ENCODE results near the gene NRXN2.

DNA sequence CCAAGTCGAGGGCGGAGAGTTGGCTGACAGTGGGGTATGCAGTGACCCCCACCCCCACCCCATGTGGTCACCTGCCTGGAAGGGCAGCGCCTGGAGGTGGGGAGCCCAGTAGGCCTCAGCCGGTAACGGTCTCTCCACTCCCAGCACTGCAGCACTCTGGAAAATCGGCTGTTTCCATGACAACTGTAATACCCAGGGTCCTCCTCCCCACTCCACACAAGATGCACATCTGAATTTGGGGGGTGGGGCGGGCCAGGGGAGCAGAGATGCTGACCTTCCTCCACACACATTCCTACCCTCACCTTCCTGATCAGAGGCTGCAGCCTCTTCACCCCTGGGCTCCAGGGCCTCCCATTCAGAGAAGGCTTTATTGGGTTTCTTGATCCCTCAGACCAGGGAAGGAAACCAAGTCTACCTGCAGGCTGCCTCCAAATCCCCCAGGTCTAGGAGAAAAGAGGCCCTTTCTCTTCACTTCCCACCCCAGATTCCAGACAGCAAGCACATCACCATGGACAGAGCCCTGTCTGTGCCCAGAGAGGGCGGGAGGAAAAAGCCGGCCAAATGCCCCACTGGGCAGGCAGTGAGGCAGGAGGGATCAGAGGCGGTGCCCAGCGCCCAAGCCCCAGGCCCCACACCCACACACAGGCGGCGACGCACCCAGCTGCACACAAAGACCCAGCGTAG is 85.5 kb downstream of the NRXN2 start:
- TF ChIP-seq TAF1 (IDR thresholded peaks at IDR 0.05; ENCODE audit: borderline replicate concordance, low read depth, low read length) (no peak), EP300 (IDR thresholded peaks at IDR 0.05; ENCODE audit: borderline replicate concordance in 1 of 2, control insufficient read depth in 1 of 2, low read depth in 2 of 2, low read length in 2 of 2) (no peak), SRF (IDR thresholded peaks at IDR 0.05; ENCODE audit: low read depth in 2 of 2, low read length in 2 of 2) (no peak), POLR2AphosphoS5 (IDR thresholded peaks at IDR 0.05; ENCODE audit: low read length) (no peak), BCL11A (IDR thresholded peaks at IDR 0.05; ENCODE audit: low read depth, low read length) (no peak), FOXK2 (IDR thresholded peaks at IDR 0.05) (no peak), GABPA (IDR thresholded peaks at IDR 0.05; ENCODE audit: low read depth) (no peak), CBX5 (IDR thresholded peaks at IDR 0.05; ENCODE audit: low read depth) (no peak), ZNF274 (IDR thresholded peaks at IDR 0.05; ENCODE audit: insufficient read depth, insufficient read length) (no peak)
- TF ChIP-seq, protein P1, sequence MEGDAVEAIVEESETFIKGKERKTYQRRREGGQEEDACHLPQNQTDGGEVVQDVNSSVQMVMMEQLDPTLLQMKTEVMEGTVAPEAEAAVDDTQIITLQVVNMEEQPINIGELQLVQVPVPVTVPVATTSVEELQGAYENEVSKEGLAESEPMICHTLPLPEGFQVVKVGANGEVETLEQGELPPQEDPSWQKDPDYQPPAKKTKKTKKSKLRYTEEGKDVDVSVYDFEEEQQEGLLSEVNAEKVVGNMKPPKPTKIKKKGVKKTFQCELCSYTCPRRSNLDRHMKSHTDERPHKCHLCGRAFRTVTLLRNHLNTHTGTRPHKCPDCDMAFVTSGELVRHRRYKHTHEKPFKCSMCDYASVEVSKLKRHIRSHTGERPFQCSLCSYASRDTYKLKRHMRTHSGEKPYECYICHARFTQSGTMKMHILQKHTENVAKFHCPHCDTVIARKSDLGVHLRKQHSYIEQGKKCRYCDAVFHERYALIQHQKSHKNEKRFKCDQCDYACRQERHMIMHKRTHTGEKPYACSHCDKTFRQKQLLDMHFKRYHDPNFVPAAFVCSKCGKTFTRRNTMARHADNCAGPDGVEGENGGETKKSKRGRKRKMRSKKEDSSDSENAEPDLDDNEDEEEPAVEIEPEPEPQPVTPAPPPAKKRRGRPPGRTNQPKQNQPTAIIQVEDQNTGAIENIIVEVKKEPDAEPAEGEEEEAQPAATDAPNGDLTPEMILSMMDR (IDR thresholded peaks at IDR 0.05 in 2 of 3, conservative IDR thresholded peaks at IDR 0.05 in 1 of 3; ENCODE audit: control insufficient read depth in 2 of 3, extremely low read depth in 1 of 3, insufficient read depth in 1 of 3, low read depth in 3 of 3, low read length in 3 of 3) = no peak
